ENCODE data around the gene PA2G4.

PA2G4 gene

GRCh38 chr12:56158029-56158925, 53.9 kb downstream of the PA2G4 start, which contains the start of gene MYL6:
Gene MYL6 (plus strand): TSS chr12:56158359. CDS start chr12:56158402, 43 bp downstream.
- Histone ChIP-seq H3K9me3 (ENCODE audit: severe bottlenecking) (no peaks in the 10 kb centered on the region), H3K36me3 (ENCODE audit: low read depth) (peaks cover 48% of the 10 kb centered on the region), H3K27ac (ENCODE audit: poor library complexity, severe bottlenecking) (peak within 1 kb of the TSS; percentile 87), H3K27me3 (ENCODE audit: insufficient read depth, poor library complexity, severe bottlenecking) (no peaks in the 10 kb centered on the region), H3K4me3 (ENCODE audit: severe bottlenecking) (peak within 1 kb of the TSS; percentile 83), H3K4me1 (ENCODE audit: insufficient read depth, poor library complexity, severe bottlenecking) (peaks cover 4% of the 10 kb centered on the region)
- no peak for TF ChIP-seq CTCF (IDR thresholded peaks at IDR 0.05; ENCODE audit: poor library complexity, severe bottlenecking)
- DNase-seq (ENCODE audit: low spot score) (peak; percentile 96), ATAC-seq (ENCODE audit: low read depth) (peak; percentile 67)

- DNase-seq (ENCODE audit: low spot score), result peak; percentile 83
- no peak for TF ChIP-seq CTCF (IDR thresholded peaks at IDR 0.05; ENCODE audit: poor library complexity, severe bottlenecking)
- H3K27me3 ChIP-seq (ENCODE audit: insufficient read depth, poor library complexity, severe bottlenecking), result no peaks in the 10 kb centered on the region
- H3K9me3 ChIP-seq (ENCODE audit: severe bottlenecking), result no peaks in the 10 kb centered on the region
- H3K4me1 ChIP-seq (ENCODE audit: insufficient read depth, poor library complexity, severe bottlenecking), result peaks cover 4% of the 10 kb centered on the region
- ATAC-seq (ENCODE audit: low read depth), result peak; percentile 59
- peak overlapping the region; percentile 87 for H3K27ac ChIP-seq (ENCODE audit: poor library complexity, severe bottlenecking)
- peak overlapping the region; percentile 83 for H3K4me3 ChIP-seq (ENCODE audit: severe bottlenecking)
- peaks cover 55% of the 10 kb centered on the region for H3K36me3 ChIP-seq (ENCODE audit: low read depth)
Measured at GRCh38 chr12:56158926-56159461, 54.6 kb downstream of the PA2G4 start.

GRCh38 chr12:56159482-56160192, 55.3 kb downstream of the PA2G4 start:
- TF ChIP-seq CTCF (IDR thresholded peaks at IDR 0.05; ENCODE audit: poor library complexity, severe bottlenecking), result no peak
- Histone ChIP-seq H3K27me3 (ENCODE audit: insufficient read depth, poor library complexity, severe bottlenecking) (no peaks in the 10 kb centered on the region), H3K36me3 (ENCODE audit: low read depth) (peaks cover 61% of the 10 kb centered on the region), H3K4me3 (ENCODE audit: severe bottlenecking) (peak overlapping the region; percentile 83), H3K9me3 (ENCODE audit: severe bottlenecking) (no peaks in the 10 kb centered on the region), H3K27ac (ENCODE audit: poor library complexity, severe bottlenecking) (peak overlapping the region; percentile 87), H3K4me1 (ENCODE audit: insufficient read depth, poor library complexity, severe bottlenecking) (peaks cover 4% of the 10 kb centered on the region)
- ATAC-seq (ENCODE audit: low read depth) (no peak), DNase-seq (ENCODE audit: low spot score) (no peak)

- ATAC-seq (ENCODE audit: low read depth) (peak; percentile 18; the same call in 1 of the 3 replicates), DNase-seq (ENCODE audit: low spot score) (no peak)
- TF ChIP-seq CTCF (IDR thresholded peaks at IDR 0.05; ENCODE audit: poor library complexity, severe bottlenecking), result no peak
- Histone ChIP-seq H3K27me3 (ENCODE audit: insufficient read depth, poor library complexity, severe bottlenecking) (no peaks in the 10 kb centered on the region), H3K27ac (ENCODE audit: poor library complexity, severe bottlenecking) (peak overlapping the region; percentile 87), H3K4me3 (ENCODE audit: severe bottlenecking) (peak overlapping the region; percentile 83), H3K9me3 (ENCODE audit: severe bottlenecking) (no peaks in the 10 kb centered on the region), H3K36me3 (ENCODE audit: low read depth) (peaks cover 68% of the 10 kb centered on the region), H3K4me1 (ENCODE audit: insufficient read depth, poor library complexity, severe bottlenecking) (peaks cover 4% of the 10 kb centered on the region)
Measured at GRCh38 chr12:56160193-56160763, 55.9 kb downstream of the PA2G4 start.

Measured in RWPE2 (cell line).